K562 (cell line): ENCODE measurements around the gene CFAP73. TPM values are rescaled to one million over a fixed set of nuclear protein-coding genes. Genes with fewer than 3 reads are reported as not detected.
A peak's percentile ranks its signal among the peaks of the same experiment; 100 is the strongest.

Experiments used
- ATAC-seq: fragments of 200-7000 bp; cut with Tn5 transposase; 3 replicates; pipeline ENCODE4 v1.9.1; 2020; ENCODE audit warnings: moderate library complexity
- BruUV-seq: library from RNA; stranded (reverse); fragments of 400-500 nt; replicated peaks from 2 replicates; lab custom pipeline; 2021; lab: Mats Ljungman, UMichigan
- CTCF ChIA-PET: fragments of 300-600 bp; formaldehyde crosslinking; extraction: SDS; loops from one replicate; lab custom pipeline; 2021; ENCODE audit warnings: low intra/inter-chr PET ratio; lab: Yijun Ruan, JAX
- POLR2A ChIA-PET: fragments of 300-600, 350-650 bp; sonication (Branson Sonifier 250); formaldehyde crosslinking; extraction: SDS; loops from one replicate; lab custom pipeline; 2021; ENCODE audit warnings: antibody characterized with exemption, inconsistent platforms; lab: Yijun Ruan, JAX
- DNase-seq, 4 experiments: peaks; one replicate each; pipeline versions ENCODE4 v3.0.0 to v3.0.0-alpha.2; 2011 to 2018; ENCODE audit warnings: low spot score in 3 of 4, mixed read lengths in 3 of 4; ENCODE audit errors: extremely low read depth in 1 of 4
- FAIRE-seq: peaks from 2 replicates; lab custom pipeline; 2011; peaks lifted over from hg19 to GRCh38; lab: Jason Lieb, UNC
- H2AFZ ChIP-seq: 2 replicates; pipeline ENCODE4 v1.6.0; 2011; ENCODE audit warnings: low read depth, low read length, control low read depth, inconsistent platforms
- H3K27ac ChIP-seq: fragments of 200-600 bp; 3 replicates; pipeline ENCODE4 v1.8.0; 2011; ENCODE audit warnings: low read depth, mild to moderate bottlenecking, control low read depth, inconsistent platforms, low read length, moderate library complexity, mixed read lengths; ENCODE audit errors: extremely low read depth
- H3K27me3 ChIP-seq, 2 experiments: fragments of 300-600 bp in 1 of 2; 2 replicates in 1 of 2; 3 replicates in 1 of 2; pipeline versions ENCODE4 v1.6.0 to v1.8.0; 2011; ENCODE audit warnings: inconsistent platforms in 2 of 2, low read length in 2 of 2, mild to moderate bottlenecking in 1 of 2, mixed read lengths in 1 of 2, moderate library complexity in 1 of 2; ENCODE audit not compliant: control insufficient read depth in 2 of 2, insufficient read depth in 2 of 2
- H3K36me3 ChIP-seq: fragments of 300-600 bp; 3 replicates; pipeline ENCODE4 v1.8.0; 2011; ENCODE audit warnings: mild to moderate bottlenecking, low read length, inconsistent platforms; ENCODE audit not compliant: control insufficient read depth, insufficient read depth
- H3K4me1 ChIP-seq, 2 experiments: fragments of 200-600 bp in 1 of 2; replicated peaks in 1 of 2; 2 replicates in 1 of 2; 3 replicates in 1 of 2; pipeline versions ENCODE4 v1.5.1 to v1.8.0; 2011; ENCODE audit warnings: inconsistent platforms in 2 of 2, low read length in 2 of 2, mild to moderate bottlenecking in 1 of 2, mixed read lengths in 1 of 2, moderate library complexity in 1 of 2; ENCODE audit not compliant: control insufficient read depth in 2 of 2, insufficient read depth in 2 of 2
- H3K4me2 ChIP-seq: 2 replicates; pipeline ENCODE4 v1.6.1; 2011; ENCODE audit warnings: low read length, control low read depth, inconsistent platforms, mixed read lengths; ENCODE audit not compliant: insufficient read depth
- H3K4me3 ChIP-seq: fragments of 200-600 bp; sonication (generic), shearing (Covaris generic); 2 replicates; pipeline ENCODE4 v1.5.1; 2016; ENCODE audit warnings: control low read depth, inconsistent platforms
- H3K79me2 ChIP-seq: fragments of 200-600 bp; 3 replicates; pipeline ENCODE4 v1.8.0; 2011; ENCODE audit warnings: low read length, inconsistent platforms; ENCODE audit not compliant: control insufficient read depth, insufficient read depth
- H3K9ac ChIP-seq, 2 experiments: 2 replicates each; pipeline versions ENCODE4 v1.6.0 to v1.6.1; 2011; ENCODE audit warnings: low read depth in 2 of 2, low read length in 2 of 2, control low read depth in 1 of 2, inconsistent platforms in 1 of 2, mild to moderate bottlenecking in 1 of 2, mixed read lengths in 1 of 2; ENCODE audit not compliant: insufficient read depth in 1 of 2
- H3K9me1 ChIP-seq: one replicate; pipeline ENCODE4 v1.6.0; 2011; ENCODE audit warnings: inconsistent platforms, mild to moderate bottlenecking, low read length, moderate library complexity; ENCODE audit not compliant: control insufficient read depth, insufficient read depth
- H3K9me3 ChIP-seq: replicated peaks from 2 replicates; pipeline ENCODE4 v1.5.1; 2011; ENCODE audit warnings: low read depth, low read length, inconsistent platforms; ENCODE audit not compliant: control insufficient read depth, insufficient read depth
- H4K20me1 ChIP-seq: replicated peaks from 2 replicates; pipeline ENCODE4 v1.6.1; 2011; ENCODE audit warnings: low read length, inconsistent platforms, mixed read lengths; ENCODE audit not compliant: control insufficient read depth, insufficient read depth
- BCOR ChIP-seq: fragments of 450-650 bp; IDR thresholded peaks from 2 replicates; pipeline ENCODE4 v1.6.1; 2016
- CREM ChIP-seq: IDR thresholded peaks from 2 replicates; pipeline ENCODE4 v1.6.1; 2014; ENCODE audit warnings: antibody characterized with exemption, low read depth
- HMGN3 ChIP-seq: IDR thresholded peaks from 2 replicates; pipeline ENCODE4 v1.6.1; 2011; ENCODE audit warnings: borderline replicate concordance, low read depth, mild to moderate bottlenecking, mixed read lengths, low read length; ENCODE audit not compliant: insufficient read length; ENCODE audit errors: extremely low read depth
- KHSRP ChIP-seq: fragments of 450-650 bp; IDR thresholded peaks from 2 replicates; pipeline ENCODE4 v1.6.1; 2017
- NFXL1 ChIP-seq: fragments of 450-650 bp; formaldehyde crosslinking; IDR thresholded peaks from 2 replicates; pipeline ENCODE4 v1.4.0; 2021; ENCODE audit warnings: mild to moderate bottlenecking
- RBM25 ChIP-seq: fragments of 200-400 bp; formaldehyde crosslinking; IDR thresholded peaks from 2 replicates; pipeline ENCODE4 v1.6.1; 2018; ENCODE audit warnings: low read length, low read depth, moderate library complexity; ENCODE audit not compliant: severe bottlenecking
- SMARCE1 ChIP-seq: fragments of 450-650 bp; IDR thresholded peaks from 2 replicates; pipeline ENCODE4 v1.7.1; 2016; ENCODE audit warnings: mild to moderate bottlenecking
- XRCC3 ChIP-seq: fragments of 450-650 bp; IDR thresholded peaks from 2 replicates; pipeline ENCODE4 v1.6.1; 2017; ENCODE audit warnings: mild to moderate bottlenecking, moderate library complexity
- ZFP36 ChIP-seq: fragments of 150-350 bp; IDR thresholded peaks from 2 replicates; pipeline ENCODE4 v1.6.1; 2018; ENCODE audit warnings: low read length, low read depth; ENCODE audit not compliant: partially characterized antibody
- ZKSCAN1 ChIP-seq: fragments of 150-350 bp; IDR thresholded peaks from 2 replicates; pipeline ENCODE4 v1.6.1; 2016; ENCODE audit warnings: low read depth, low read length
- ZNF23 ChIP-seq: fragments of 250-450 bp; sonication (Bioruptor Pico); IDR thresholded peaks from 2 replicates; pipeline ENCODE4 v1.4.0; 2020; ENCODE audit warnings: mild to moderate bottlenecking
- ZNF274 ChIP-seq: IDR thresholded peaks from 2 replicates; pipeline ENCODE4 v1.6.1; 2011; ENCODE audit warnings: low read depth, mild to moderate bottlenecking, low read length, moderate library complexity, borderline replicate concordance
- WGBS: fragments of 100-300 bp; shearing (Covaris generic); methylation state at CpG from one replicate; pipeline ENCODE4 v1.1.6; 2016; ENCODE audit warnings: low coverage, mixed read lengths; ENCODE audit not compliant: insufficient coverage; ENCODE audit errors: missing lambda C conversion rate; 5-methylcytosine and 5-hydroxymethylcytosine counted together
- in situ Hi-C: fragments of 300-500 bp; cut with MboI; formaldehyde crosslinking; loops from 4 replicates; pipeline ENCODE4 v1.15.0; 2018; ENCODE audit warnings: inconsistent platforms, mixed read lengths
- intact Hi-C: fragments of 100-400 bp; cut with micrococcal nuclease; formaldehyde crosslinking; loops from 2 replicates; pipeline ENCODE4 v1.14.2; 2022
- polyA plus RNA-seq, 8 experiments: library from polyadenylated mRNA; depleted of rRNA in 4 of 8; stranded (reverse) in 5 of 8; unstranded in 3 of 8; fragments of >200 nt; fragmentation: Nextera tagmentation in 2 of 8; fragmentation: Illumina TruSeq in 1 of 8; extraction: Ambion mirVana in 2 of 8; extraction: Trizol in 1 of 8; gene quantifications; 2 replicates each; pipeline versions ENCODE4 v1.2.1 to v1.2.3, GENCODE V29; 2011 to 2014; ENCODE audit warnings: inconsistent platforms in 1 of 8, missing spikeins in 1 of 8
- total RNA-seq, 7 experiments: library from RNA; depleted of rRNA in 6 of 7; stranded (reverse); fragments of >200 nt in 6 of 7; fragmentation: Illumina TruSeq in 2 of 7; extraction: Trizol in 2 of 7; gene quantifications; 2 replicates each; pipeline versions ENCODE4 v1.2.1 to v1.2.3, GENCODE V29; 2011 to 2021; ENCODE audit warnings: low replicate concordance in 1 of 7
- TF ChIP-seq, protein P1 (sequence below): fragments of 200-800 bp; sonication (Bioruptor generic); IDR thresholded peaks from 2 replicates; pipeline ENCODE4 v1.6.1; 2016; ENCODE audit warnings: missing genetic modification characterization, missing compliant biosample characterization
- TF ChIP-seq, protein P2 (sequence below): sonication (generic); formaldehyde crosslinking; IDR thresholded peaks from 2 replicates; pipeline ENCODE4 v1.8.0; 2022; ENCODE audit warnings: missing genetic modification reagents, mild to moderate bottlenecking, borderline replicate concordance
- TF ChIP-seq, protein P3 (sequence below): fragments of 250-450 bp; sonication (Bioruptor Pico); IDR thresholded peaks from 2 replicates; pipeline ENCODE4 v1.5.0; 2020; ENCODE audit warnings: mild to moderate bottlenecking

The CFAP73 gene
- total and polyA plus RNA-seq, 9 of the 15 experiments (the other 6 are each of a cell fraction or from before 2014, with no cell fraction given) = not detected

DNA sequence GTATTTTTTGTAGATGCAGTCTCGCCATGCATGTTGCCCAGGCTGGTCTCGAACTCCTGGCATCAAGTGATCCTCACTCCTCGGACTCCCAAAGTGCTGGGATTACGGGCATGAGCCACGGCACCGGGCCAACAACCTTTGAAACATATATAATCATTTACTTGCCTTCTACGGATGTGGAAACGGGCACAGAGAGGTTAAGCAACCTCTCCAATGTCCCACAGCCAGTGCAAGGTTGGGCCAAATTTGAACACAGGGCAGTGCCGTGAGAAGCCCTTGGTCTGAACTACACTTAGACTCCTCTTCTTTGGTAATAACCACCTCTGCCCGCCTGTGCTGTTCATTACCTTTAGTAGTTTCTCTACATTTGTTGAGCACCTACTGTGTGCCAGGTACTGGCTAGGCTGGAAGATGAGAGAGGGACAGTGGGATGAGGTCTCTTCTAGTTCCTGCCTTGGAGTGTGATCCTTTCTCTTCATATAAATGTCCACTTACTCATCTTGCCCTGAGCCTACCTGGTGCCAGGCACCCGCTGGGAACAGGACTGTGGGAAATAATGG lies 33.6 kb downstream of the CFAP73 start:
- Histone ChIP-seq H3K9me1 (no peaks in the 10 kb centered on the region), H3K79me2 (peaks cover 74% of the 10 kb centered on the region), H3K27me3 (no peaks in the 10 kb centered on the region), H4K20me1 (peaks cover 9% of the 10 kb centered on the region), H3K4me2 (peak overlapping the region; percentile 84; the same call in 1 of the 2 replicates), H2AFZ (no peak overlapping the region), H3K9ac (peak overlapping the region; percentile 26 to 29; a peak in 2 of 4 replicates), H3K27ac (0 out of 3 replicates have a peak overlapping the region, but pooled peaks have one; percentile 4), H3K4me1 (peaks cover 26 to 40% of the 10 kb centered on the region in 2 experiments; a peak in 4 of 5 replicates), H3K9me3 (no peaks in the 10 kb centered on the region), H3K36me3 (peaks cover 68% of the 10 kb centered on the region), H3K4me3 (no peak overlapping the region)
- TF ChIP-seq SMARCE1 (no peak), KHSRP (no peak), XRCC3 (no peak), RBM25 (peak; percentile 77), NFXL1 (CRISPR knock-in tag) (no peak), ZNF274 (no peak), BCOR (peak; percentile 63; the same call in 1 of the 2 replicates), CREM (no peak), ZNF23 (CRISPR knock-in tag) (no peak), ZKSCAN1 (peak; percentile 90), HMGN3 (no peak), ZFP36 (peak; percentile 41)
- TF ChIP-seq, protein P1, sequence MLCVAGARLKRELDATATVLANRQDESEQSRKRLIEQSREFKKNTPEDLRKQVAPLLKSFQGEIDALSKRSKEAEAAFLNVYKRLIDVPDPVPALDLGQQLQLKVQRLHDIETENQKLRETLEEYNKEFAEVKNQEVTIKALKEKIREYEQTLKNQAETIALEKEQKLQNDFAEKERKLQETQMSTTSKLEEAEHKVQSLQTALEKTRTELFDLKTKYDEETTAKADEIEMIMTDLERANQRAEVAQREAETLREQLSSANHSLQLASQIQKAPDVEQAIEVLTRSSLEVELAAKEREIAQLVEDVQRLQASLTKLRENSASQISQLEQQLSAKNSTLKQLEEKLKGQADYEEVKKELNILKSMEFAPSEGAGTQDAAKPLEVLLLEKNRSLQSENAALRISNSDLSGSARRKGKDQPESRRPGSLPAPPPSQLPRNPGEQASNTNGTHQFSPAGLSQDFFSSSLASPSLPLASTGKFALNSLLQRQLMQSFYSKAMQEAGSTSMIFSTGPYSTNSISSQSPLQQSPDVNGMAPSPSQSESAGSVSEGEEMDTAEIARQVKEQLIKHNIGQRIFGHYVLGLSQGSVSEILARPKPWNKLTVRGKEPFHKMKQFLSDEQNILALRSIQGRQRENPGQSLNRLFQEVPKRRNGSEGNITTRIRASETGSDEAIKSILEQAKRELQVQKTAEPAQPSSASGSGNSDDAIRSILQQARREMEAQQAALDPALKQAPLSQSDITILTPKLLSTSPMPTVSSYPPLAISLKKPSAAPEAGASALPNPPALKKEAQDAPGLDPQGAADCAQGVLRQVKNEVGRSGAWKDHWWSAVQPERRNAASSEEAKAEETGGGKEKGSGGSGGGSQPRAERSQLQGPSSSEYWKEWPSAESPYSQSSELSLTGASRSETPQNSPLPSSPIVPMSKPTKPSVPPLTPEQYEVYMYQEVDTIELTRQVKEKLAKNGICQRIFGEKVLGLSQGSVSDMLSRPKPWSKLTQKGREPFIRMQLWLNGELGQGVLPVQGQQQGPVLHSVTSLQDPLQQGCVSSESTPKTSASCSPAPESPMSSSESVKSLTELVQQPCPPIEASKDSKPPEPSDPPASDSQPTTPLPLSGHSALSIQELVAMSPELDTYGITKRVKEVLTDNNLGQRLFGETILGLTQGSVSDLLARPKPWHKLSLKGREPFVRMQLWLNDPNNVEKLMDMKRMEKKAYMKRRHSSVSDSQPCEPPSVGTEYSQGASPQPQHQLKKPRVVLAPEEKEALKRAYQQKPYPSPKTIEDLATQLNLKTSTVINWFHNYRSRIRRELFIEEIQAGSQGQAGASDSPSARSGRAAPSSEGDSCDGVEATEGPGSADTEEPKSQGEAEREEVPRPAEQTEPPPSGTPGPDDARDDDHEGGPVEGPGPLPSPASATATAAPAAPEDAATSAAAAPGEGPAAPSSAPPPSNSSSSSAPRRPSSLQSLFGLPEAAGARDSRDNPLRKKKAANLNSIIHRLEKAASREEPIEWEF = no peak
- TF ChIP-seq, protein P2, sequence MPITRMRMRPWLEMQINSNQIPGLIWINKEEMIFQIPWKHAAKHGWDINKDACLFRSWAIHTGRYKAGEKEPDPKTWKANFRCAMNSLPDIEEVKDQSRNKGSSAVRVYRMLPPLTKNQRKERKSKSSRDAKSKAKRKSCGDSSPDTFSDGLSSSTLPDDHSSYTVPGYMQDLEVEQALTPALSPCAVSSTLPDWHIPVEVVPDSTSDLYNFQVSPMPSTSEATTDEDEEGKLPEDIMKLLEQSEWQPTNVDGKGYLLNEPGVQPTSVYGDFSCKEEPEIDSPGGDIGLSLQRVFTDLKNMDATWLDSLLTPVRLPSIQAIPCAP = no peak
- TF ChIP-seq, protein P3, sequence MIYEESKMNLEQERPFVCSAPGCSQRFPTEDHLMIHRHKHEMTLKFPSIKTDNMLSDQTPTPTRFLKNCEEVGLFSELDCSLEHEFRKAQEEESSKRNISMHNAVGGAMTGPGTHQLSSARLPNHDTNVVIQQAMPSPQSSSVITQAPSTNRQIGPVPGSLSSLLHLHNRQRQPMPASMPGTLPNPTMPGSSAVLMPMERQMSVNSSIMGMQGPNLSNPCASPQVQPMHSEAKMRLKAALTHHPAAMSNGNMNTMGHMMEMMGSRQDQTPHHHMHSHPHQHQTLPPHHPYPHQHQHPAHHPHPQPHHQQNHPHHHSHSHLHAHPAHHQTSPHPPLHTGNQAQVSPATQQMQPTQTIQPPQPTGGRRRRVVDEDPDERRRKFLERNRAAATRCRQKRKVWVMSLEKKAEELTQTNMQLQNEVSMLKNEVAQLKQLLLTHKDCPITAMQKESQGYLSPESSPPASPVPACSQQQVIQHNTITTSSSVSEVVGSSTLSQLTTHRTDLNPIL (CRISPR knock-in tag) = no peak
- 95% methylated on average over 10 of the region's 11 CpGs for WGBS
- FAIRE-seq (peak; percentile 15), ATAC-seq (no peak), DNase-seq (no peak)
- intact Hi-C loops (no loop called here), in situ Hi-C loops (loop anchor here (25.0 kb wide), 1 partner anchor 229 kb away; the partner anchor contains the start of genes SDS and SDSL)
- CTCF ChIA-PET = no interaction called here
- POLR2A ChIA-PET = interaction anchor here (0.6 to 0.9 kb wide), 3 partner anchors 11 to 285 kb away, joined by 3 to 4 read pairs (median 3); no protein-coding TSS in a partner anchor
- no TSS peak for BruUV-seq
